DMS114 treated with DMSO at 0.1 percent for 48 hours (cell line): ENCODE results near the gene MLLT3.

ENCODE experiments used
- DNase-seq: peaks from one replicate; lab custom pipeline; 2025; ENCODE audit not compliant: unreplicated experiment; lab: John Stamatoyannopoulos, UW

Gene MLLT3

DNA sequence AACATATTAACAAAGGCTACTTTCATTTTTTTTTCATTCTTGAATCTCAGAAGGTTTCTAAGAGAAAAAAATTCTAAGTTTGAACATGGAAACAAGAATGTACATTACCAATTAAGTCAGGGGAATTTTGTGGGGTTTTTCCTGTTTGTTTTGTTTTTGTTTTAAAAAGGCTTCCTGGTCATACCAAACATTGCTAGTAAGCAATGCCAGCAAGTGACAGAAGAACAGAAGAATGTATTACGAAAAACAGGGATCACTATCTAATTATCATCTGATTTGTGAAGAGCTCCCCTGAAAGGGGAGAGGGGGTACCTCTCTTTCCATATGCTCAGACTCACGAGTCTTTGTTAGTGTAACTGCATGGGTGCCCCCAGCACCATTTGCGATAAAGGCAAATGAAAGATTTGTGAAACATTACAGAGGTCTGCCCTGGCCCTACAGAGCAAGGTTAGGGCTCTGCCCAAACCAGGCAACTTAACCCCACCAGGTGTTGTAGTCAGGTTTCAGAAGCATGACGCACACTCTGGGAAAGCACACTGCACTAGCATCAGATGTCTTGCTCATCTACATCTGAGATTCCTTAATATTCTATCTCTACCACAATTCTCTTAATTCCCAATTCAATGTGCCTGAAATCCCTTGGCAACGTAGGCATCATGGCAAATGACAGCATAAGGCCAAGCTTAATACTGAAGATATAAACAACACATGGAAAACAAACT, 268.2 kb downstream of the MLLT3 start:
- no peak for DNase-seq

DNA sequence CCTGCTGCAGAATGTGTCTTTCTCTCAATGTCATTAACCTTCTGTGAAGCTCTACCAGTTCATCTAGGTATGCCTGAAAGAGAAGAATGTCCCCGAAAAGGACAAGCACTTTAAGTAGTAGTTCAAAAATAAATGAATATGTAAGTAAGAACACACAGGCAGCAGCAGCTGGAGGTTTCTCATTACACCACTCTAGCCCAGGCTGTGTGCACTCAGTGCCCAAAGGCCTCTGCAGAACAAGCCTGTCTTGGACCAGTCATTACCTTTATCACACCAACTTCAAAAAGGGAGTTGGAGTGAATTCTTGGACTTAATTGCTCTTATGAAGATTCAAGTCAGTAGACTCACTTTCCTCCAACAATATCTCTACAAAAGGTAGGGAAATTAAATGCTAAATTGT, 268.8 kb downstream of the MLLT3 start:
- no peak for DNase-seq

DNA sequence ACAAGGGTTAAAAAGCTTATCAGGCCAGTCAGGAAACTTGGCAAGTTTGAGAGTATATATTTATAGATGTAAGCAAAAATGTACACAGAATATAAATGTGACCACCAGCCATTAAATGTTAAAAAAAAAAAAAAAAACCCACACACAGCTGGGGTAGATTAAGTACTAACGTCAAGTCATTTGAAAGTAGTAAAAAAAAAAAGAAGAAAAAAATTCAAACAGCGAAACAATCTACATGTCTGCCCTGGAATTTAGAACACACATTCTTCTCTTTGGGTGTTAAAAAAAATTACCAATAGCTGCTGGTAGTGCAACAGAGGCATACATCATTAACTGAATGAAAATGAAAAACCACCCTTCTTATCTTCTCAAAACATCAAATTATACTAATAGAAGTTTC, 269.7 kb downstream of the MLLT3 start:
- no peak for DNase-seq

DNA sequence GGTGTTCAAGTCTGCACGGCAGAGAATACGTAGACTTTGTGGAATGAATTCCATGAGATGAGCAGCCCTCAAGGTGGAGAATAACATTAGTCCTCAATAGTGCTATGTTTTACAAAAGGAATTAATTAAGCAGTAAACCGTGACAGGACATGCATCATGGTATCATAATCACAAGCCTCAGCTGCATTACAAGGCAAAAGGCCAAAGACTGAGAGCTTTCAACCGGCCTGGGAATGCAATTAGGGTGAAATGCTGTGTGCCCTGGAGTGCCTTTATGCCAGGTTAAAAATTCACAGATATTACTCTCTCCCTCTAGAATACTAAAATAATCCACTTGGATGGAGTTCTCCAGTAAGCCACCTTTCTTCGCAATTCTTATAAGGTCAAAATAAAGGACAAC, 270.6 kb downstream of the MLLT3 start:
- no peak for DNase-seq

DNA sequence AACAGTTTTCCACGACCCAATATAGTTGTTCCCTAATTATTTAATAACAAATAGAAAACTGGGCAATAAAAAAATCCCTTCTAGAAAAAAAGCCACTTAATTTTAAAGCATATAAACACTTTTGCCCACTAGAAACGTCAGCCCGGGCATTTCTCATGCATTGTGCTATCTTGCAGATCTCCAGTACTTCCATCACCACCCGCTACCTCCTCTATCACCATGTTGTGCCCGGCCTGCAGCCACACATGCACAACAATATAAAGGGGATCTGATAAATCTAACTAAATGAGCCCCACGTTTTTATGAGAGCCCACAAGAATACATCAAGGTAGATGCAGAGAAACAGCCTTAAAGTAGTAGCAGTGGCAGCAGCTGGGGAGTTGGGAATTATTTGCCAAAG, 272.7 kb downstream of the MLLT3 start:
- no peak for DNase-seq

DNA sequence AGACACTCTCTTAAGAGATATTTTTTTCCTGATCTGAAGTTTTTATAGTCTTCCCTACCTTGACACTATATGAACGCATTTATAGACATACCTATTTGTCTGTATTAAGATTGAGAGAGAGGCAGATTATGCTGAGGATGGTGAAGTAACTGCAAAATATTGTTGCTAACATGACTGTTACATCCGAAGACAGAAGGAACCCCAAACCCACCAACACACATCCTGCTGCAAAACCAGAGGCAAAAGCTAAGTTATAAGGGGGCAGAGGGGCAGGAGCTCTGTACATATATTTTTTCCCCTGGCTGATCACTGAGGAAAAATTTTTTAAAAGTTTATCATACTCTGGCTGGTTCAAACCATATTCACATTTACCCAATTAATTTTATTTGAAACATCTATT, 279.0 kb downstream of the MLLT3 start:
- no peak for DNase-seq

DNA sequence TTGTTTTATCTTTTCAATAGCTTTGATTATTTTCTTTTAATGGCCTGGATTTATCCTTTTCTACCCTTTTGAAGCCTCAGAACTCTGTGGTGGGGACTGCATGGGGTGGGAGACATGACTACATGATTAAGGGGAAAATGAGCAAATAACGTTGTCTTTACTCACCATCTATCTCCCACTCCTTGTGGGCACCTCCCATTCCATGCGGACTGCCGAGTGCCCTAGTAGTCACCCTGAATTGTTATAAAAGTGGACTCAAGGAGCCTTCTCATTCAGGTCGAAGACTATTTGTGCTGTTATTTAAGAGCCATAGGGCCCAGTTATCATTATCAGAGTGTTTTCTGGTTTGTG, 281.8 kb downstream of the MLLT3 start:
- no peak for DNase-seq

DNA sequence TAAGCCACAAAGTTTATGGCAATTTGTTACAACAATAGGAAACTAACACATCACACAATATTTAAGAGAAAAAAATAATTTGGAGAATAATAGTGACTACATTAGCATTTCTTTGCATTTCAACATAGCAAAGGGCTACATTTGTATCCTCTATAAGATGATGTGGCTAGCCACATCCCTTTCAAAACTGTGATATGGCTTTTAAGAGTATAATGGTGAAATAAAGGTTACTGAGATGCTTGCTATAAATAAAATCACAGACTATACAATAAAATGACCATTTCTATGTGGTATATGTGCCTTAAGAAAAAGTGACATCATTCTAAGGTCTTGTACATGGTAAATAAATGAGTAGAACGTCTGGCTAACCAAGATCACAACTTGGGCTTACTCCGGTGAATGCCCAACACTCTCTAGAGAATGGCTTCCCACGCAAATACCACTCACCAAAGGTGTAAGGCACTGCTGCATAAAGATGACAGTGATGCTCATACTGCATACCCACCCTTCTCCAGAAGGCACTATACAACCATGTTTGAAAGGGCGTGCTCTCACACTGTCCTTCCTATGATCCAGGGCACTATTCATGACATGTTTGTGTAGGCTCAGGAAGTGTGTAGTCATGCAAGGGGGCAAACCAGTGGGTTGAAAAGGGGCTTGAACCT, 286.5 kb downstream of the MLLT3 start:
- no peak for DNase-seq

DNA sequence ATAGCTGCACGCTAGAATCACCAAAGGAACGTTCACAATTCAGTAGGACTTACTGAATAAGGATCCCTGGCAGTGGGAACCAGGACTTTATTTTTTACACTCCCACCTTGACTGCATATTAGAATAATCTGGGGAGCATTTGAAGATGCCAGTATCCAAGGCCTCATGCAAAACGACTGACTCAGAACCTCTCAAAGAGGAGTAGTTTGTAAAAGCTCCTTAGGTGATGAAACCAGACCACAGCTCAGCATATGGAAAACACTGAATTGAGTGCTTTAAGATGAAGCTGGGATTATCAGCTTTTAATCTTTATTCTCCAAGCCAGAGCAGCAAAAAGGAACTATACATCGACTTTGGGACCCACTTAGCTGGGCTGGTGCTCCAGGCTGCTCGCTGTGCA, 288.3 kb downstream of the MLLT3 start:
- DNase-seq, result no peak

DNA sequence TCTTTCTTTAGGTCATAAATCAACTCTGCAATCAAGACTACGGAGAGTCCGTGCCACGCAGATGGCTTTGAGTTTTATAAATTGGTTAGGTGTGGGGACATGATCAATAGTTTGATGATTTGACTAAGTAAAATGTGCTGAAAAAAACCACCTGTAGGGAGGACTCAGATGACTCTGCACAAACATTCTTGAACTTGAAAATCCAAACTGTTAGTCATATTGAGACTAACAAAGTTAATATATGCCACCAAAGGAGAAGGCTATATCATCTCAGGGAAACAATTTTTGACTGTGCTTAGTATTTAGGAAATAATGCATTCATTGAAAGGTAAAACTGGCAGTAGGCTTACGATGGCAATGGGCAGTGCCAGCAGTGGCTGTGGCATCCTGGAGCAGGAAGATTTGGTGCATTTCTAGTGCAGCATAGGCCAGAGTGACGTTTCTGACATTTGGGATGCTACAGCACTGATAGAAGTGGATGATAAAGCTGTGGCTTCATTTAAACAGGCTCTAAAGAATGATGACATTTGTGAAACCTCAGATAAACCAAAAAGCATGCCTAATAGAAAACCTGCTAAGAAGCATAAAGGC, 291.1 kb downstream of the MLLT3 start:
- no peak for DNase-seq

DNA sequence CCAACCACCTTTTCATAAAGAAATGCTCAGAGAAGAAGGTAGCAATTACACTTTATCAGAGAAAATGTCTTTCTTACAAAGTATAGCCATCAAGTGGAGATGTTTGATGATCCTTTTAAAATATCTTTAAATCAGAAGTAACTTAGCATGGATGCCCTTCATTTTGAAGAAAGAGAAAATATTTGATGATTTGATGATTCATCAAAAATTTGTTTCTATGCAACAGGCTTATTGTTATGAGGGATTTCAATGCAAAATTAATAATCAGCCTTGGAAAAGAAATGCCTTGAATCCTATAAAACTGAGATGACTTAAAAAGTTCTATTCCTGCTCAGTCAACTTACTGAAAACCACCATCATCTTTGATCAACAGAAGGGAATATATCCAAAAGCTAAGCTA, 291.6 kb downstream of the MLLT3 start:
- DNase-seq, result no peak

DNA sequence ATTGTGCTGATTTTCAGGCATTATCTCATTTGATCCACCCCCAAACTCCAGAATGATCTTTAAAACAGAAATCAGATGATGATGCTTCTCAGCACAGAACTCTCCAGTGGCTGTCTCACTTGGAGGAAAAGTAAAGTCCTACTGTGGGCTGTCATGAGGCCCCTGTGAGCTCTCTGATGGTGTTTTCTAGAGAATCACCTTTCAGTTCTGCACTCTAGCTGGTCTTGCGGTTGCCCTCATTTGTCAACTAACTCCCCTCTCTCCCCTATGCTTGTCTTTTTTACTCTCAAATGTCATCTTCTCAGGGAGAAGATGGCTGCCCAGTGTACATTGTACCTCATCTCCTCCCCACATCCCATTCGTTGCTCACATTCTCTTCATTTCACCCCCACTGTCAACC, 295.8 kb downstream of the MLLT3 start:
- DNase-seq, result no peak

DNA sequence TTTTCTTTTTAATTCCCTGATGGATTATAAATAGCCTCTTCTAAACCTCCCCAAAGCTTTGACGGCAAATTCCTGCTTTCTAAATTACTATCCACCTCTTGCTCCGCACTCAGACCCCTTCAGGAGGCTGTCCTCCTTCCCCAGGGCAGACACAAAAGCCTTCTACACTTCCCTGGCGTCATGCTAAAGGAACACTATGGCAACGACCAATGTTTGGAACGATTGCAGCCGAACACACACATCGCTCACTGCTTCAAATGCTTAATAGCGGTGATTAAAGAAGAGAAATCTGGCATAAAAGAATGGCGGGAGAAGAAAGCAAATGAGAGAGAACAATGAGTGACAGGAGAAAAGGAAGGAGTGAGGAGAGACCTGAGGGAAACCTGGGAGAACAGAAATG, 297.3 kb downstream of the MLLT3 start:
- no peak for DNase-seq

DNA sequence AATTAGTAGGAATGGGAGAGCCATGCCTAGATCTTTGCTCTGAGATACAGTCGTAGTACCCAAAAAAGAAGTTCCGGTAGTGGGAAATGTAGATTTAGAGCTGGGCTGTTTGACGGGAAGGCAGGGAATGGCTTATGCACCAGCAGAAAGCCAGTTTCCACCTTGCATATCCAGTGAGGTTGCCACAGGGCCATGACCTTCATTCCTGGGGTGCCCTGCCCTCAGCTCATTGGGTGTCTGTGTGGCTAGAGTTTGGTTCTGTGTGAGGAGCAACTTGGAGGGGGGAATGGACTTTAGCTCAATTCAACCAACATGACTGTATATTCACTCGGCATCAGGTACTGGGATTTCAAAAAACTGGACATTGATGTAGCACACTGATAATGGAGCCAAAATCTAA, 300.1 kb downstream of the MLLT3 start:
- DNase-seq, result no peak

DNA sequence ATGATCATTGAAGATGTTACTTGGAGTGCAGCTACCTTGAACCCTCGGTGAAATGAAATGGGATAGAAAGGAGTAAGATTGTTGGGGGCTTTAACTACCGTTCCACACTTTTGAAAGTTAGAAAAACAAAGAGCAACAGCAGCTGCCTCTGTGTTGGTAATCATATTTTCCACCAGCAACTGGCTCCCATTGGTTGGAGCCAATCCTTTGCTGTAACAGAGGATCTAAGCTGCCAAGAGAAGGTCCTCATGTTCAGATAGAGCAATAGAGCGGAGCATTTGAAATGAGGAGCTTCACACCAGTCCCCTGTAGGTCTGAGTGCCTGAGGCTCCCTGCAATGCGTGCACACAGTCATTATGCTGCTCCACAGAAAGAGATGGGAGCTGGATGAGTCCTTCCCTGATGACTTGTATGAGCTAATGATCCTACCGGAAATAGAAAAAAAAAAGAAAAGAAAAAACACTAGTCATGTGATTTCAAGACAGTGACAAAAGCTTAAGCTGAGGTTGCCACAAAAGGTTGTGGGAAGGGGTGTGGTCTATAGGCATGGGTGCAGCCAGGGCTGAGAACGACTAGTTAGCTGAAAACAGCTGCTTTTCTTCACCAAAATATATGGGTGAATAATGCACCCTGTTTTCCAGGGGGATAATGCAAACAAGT, 300.7 kb downstream of the MLLT3 start:
- no peak for DNase-seq

DNA sequence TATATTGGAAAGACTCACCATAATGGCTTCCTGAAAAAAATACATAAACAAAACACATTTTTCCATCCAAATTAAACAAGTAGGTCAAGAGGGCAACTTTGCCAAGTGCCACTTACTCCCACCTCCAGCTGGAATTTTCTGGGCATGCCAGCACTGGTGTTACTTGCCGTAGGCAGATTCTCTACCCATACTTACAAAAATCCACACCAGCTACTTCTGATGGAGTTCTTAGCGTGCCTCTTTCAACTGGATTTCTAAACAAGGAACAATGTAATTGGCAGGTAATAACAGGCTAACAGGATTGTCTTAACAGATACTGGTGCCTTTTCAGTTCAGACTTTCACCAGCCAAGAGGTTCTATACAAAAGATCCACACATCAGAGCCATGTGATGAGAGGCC, 301.4 kb downstream of the MLLT3 start:
- DNase-seq, result no peak

DNA sequence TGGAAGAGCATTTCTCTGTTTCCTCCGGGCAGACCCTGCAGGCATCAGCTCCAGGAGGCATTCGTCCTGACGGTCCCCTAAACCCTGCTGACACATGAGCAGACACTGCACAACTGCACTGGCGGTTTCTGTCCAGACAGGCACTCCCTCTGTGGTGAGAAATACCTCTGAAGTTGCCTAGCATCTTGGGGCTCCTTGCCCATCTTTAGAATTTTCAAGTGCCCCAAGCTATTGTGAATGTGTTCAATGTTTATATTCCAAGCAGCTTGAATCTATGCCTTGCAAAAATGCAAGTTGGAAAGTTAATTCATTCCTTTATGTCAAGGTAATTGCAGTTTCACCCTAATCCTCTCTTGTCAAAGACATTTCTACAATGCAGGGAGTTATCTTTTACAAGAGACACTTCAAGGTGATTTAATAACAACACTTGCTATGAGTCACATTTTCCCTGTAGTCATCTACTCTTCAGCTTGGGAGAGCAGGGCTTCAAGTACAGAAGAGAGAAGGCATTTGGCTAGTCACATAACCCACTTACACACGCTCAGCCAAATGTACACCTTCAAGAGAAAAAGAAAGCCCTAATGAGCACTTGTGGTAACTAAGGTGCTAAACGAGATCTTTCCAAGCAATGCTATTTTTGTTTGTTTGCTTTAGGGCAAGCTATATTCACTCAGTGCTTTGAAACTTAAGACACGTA, 302.5 kb downstream of the MLLT3 start:
- no peak for DNase-seq

DNA sequence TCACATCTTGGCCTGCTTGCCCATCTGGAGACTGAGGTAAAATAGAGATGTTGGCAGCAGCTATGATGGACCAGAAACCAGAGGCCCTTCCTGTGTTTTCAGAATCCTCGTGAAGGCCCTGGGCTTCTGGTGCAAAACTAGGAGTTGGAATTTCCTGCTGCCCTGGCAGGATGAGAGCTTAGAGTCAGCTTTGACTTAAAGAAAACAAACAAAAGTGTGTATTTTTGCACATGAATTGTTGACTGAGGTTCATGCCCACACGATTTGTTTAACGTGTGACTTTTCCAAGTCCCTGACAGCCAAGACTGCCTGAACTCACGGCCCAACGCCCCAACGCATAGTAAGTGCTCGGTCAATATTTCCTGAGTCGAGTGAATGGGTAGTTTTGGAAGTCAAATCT, 303.1 kb downstream of the MLLT3 start:
- no peak for DNase-seq

DNA sequence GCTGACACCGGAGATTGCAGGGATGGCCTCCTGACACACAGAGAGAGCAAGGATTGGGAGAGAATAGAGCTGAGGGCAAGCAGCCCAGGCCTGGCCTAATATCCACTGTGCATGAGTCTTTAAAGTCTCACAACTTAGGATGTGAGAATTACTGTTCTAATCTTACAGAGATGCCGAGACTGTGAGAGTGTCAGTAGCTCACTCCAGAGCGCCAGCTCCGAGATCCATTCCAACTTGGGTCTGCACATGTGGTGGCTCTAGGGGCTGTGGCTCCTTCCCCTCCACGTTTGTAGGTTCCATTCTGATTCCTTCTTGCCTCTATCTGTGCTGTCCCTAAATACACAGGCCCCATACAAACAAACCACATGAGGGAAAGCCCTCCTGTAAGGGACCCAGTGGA, 304.6 kb downstream of the MLLT3 start:
- DNase-seq, result no peak

DNA sequence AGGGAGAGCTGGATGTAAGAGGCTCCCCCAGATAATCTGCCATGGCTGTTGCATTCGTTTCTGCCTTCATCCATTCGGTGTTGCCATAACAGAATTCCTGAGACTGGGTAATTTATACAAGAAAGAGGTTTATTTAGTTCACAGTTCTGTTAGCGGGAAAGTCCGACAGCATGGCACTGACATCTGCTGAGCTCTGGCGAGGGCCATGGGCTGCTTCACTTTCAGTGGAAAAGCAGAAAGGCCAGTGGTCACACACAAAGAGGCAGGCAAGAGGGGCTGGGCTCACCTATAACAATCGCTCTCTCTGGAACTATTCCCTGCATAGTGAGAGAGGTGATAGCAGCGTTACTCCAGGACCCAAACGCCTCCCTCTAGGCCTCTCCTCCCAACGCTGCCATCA, 305.9 kb downstream of the MLLT3 start:
- DNase-seq, result no peak

DNA sequence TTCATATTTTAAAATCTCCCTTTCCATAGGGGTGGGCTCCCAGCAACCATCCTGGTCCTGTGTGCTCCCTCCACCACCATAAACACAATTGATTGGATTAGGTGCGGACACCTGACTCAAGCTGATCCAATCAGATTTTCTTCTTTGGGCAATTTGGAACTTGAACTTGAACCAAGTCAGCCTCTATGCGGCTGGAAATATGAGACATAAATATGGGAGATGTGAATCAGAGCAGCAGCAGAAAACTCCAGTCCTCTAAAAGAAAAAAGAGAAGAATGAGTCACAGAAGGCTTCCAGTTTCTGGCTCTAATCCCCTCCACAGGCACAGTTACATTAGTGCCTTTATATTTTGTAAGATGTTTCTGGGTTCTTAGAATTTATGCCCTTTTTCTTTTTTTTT, 306.6 kb downstream of the MLLT3 start:
- no peak for DNase-seq

DNA sequence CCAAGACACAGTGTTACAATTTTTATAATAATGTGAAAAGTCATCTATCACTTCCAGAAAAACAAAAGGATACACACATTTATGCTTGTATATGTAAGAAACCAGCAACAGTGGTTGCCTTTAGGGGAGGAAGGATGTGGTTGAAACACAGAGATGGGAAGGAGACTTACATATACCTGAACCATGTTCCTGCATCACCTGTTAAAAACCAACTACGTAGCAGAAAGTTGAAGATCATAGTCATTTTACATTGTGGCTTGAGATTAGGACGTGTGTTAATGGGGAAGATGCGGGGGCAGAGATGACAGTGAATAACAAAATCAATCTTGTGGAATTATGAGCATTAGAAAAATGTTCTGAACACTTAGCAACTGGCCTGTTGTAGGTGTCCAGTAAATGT, 307.3 kb downstream of the MLLT3 start:
- DNase-seq, result no peak
